GM23248 (cell line): ENCODE measurements around the gene CBFA2T3.

Experiments
- EZH2 ChIP-seq: fragments of 200-600 bp; sonication (generic); IDR thresholded peaks from 2 replicates; pipeline ENCODE4 v1.6.1; 2018; ENCODE audit warnings: antibody characterized with exemption, mild to moderate bottlenecking; ENCODE audit not compliant: insufficient read depth, poor library complexity, severe bottlenecking
- EZH2phosphoT487 ChIP-seq: fragments of 200-600 bp; sonication (generic); IDR thresholded peaks from 2 replicates; pipeline ENCODE4 v1.6.1; 2018; ENCODE audit warnings: antibody characterized with exemption, moderate library complexity, mild to moderate bottlenecking, low read depth; ENCODE audit not compliant: insufficient read depth

- TF ChIP-seq EZH2 (no peak), EZH2phosphoT487 (no peak)
These were observed 136.3 kb downstream of the CBFA2T3 start for GRCh38 chr16:88840600-88841215.
